Measurements from ENCODE around the gene PLTP.
A peak's percentile ranks its signal among the peaks of the same experiment; 100 is the strongest.

Gene PLTP

GRCh38 chr20:45890985-45891983 lies 20.7 kb downstream of the PLTP start, which contains the start of the genes CTSA and NEURL2 (continued):
- TF ChIP-seq, protein P1, sequence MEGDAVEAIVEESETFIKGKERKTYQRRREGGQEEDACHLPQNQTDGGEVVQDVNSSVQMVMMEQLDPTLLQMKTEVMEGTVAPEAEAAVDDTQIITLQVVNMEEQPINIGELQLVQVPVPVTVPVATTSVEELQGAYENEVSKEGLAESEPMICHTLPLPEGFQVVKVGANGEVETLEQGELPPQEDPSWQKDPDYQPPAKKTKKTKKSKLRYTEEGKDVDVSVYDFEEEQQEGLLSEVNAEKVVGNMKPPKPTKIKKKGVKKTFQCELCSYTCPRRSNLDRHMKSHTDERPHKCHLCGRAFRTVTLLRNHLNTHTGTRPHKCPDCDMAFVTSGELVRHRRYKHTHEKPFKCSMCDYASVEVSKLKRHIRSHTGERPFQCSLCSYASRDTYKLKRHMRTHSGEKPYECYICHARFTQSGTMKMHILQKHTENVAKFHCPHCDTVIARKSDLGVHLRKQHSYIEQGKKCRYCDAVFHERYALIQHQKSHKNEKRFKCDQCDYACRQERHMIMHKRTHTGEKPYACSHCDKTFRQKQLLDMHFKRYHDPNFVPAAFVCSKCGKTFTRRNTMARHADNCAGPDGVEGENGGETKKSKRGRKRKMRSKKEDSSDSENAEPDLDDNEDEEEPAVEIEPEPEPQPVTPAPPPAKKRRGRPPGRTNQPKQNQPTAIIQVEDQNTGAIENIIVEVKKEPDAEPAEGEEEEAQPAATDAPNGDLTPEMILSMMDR (tag by site-specific recombination; IDR thresholded peaks at IDR 0.05), result peak; percentile 59
- TF ChIP-seq ZNF624 (tag by site-specific recombination; IDR thresholded peaks at IDR 0.05) (no peak), ZNF132 (tag by site-specific recombination; IDR thresholded peaks at IDR 0.05; ENCODE audit: borderline replicate concordance) (no peak), ZNF211 (tag by site-specific recombination; IDR thresholded peaks at IDR 0.05; ENCODE audit: low read depth) (no peak), ZNF677 (tag by site-specific recombination; IDR thresholded peaks at IDR 0.05) (no peak), ZNF138 (tag by site-specific recombination; IDR thresholded peaks at IDR 0.05; ENCODE audit: borderline replicate concordance) (no peak), ZNF221 (tag by site-specific recombination; IDR thresholded peaks at IDR 0.05; ENCODE audit: borderline replicate concordance) (no peak), ZBTB1 (tag by site-specific recombination; IDR thresholded peaks at IDR 0.05) (no peak), ZNF571 (tag by site-specific recombination; IDR thresholded peaks at IDR 0.05) (no peak), ZSCAN23 (tag by site-specific recombination; IDR thresholded peaks at IDR 0.05) (peak; percentile 91), HOXC10 (CRISPR knock-in tag; IDR thresholded peaks at IDR 0.05) (no peak), ZFP41 (tag by site-specific recombination; IDR thresholded peaks at IDR 0.05; ENCODE audit: borderline replicate concordance) (no peak), ZNF529 (tag by site-specific recombination; IDR thresholded peaks at IDR 0.05; ENCODE audit: insufficient replicate concordance) (no peak), PRDM1 (tag by site-specific recombination; IDR thresholded peaks at IDR 0.05) (no peak), SCRT2 (tag by site-specific recombination; IDR thresholded peaks at IDR 0.05) (0 out of 2 replicates have a peak, but pooled peaks have one; percentile 11)
- TF ChIP-seq, protein P2, sequence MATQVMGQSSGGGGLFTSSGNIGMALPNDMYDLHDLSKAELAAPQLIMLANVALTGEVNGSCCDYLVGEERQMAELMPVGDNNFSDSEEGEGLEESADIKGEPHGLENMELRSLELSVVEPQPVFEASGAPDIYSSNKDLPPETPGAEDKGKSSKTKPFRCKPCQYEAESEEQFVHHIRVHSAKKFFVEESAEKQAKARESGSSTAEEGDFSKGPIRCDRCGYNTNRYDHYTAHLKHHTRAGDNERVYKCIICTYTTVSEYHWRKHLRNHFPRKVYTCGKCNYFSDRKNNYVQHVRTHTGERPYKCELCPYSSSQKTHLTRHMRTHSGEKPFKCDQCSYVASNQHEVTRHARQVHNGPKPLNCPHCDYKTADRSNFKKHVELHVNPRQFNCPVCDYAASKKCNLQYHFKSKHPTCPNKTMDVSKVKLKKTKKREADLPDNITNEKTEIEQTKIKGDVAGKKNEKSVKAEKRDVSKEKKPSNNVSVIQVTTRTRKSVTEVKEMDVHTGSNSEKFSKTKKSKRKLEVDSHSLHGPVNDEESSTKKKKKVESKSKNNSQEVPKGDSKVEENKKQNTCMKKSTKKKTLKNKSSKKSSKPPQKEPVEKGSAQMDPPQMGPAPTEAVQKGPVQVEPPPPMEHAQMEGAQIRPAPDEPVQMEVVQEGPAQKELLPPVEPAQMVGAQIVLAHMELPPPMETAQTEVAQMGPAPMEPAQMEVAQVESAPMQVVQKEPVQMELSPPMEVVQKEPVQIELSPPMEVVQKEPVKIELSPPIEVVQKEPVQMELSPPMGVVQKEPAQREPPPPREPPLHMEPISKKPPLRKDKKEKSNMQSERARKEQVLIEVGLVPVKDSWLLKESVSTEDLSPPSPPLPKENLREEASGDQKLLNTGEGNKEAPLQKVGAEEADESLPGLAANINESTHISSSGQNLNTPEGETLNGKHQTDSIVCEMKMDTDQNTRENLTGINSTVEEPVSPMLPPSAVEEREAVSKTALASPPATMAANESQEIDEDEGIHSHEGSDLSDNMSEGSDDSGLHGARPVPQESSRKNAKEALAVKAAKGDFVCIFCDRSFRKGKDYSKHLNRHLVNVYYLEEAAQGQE (tag by site-specific recombination; IDR thresholded peaks at IDR 0.05), result peak; percentile 58

- CTCF ChIA-PET, result interaction anchor here (0.8 to 1.6 kb wide), 4 partner anchors 9 to 91 kb away, joined by 3 to 7 read pairs (median 4); no protein-coding TSS in a partner anchor
- TF ChIP-seq ZNF280D (tag by site-specific recombination; IDR thresholded peaks at IDR 0.05), result no peak
- TF ChIP-seq, protein P3, sequence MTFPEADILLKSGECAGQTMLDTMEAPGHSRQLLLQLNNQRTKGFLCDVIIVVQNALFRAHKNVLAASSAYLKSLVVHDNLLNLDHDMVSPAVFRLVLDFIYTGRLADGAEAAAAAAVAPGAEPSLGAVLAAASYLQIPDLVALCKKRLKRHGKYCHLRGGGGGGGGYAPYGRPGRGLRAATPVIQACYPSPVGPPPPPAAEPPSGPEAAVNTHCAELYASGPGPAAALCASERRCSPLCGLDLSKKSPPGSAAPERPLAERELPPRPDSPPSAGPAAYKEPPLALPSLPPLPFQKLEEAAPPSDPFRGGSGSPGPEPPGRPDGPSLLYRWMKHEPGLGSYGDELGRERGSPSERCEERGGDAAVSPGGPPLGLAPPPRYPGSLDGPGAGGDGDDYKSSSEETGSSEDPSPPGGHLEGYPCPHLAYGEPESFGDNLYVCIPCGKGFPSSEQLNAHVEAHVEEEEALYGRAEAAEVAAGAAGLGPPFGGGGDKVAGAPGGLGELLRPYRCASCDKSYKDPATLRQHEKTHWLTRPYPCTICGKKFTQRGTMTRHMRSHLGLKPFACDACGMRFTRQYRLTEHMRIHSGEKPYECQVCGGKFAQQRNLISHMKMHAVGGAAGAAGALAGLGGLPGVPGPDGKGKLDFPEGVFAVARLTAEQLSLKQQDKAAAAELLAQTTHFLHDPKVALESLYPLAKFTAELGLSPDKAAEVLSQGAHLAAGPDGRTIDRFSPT (tag by site-specific recombination; IDR thresholded peaks at IDR 0.05), result 0 out of 2 replicates have a peak, but pooled peaks have one; percentile 8
- Histone ChIP-seq H3K4me3 (ENCODE audit: low read depth, low read length) (peak overlapping the region; percentile 90), H3K27ac (ENCODE audit: extremely low read depth, low read depth, low read length) (no peak overlapping the region; the same call in 1 of the 2 replicates), H3K4me1 (ENCODE audit: control insufficient read depth, insufficient read depth, low read length) (peaks cover 3% of the 10 kb centered on the region; the same call in 1 of the 2 replicates), H3K9me3 (ENCODE audit: control insufficient read depth, insufficient read depth, low read depth, low read length) (no peaks in the 10 kb centered on the region), H3K36me3 (ENCODE audit: control insufficient read depth in 2 of 2, insufficient read depth in 1 of 2, low read length in 2 of 2) (peaks cover 0 to 46% of the 10 kb centered on the region in 2 experiments; a peak in 2 of 3 replicates)
- POLR2A ChIA-PET, result interaction anchor here (0.8 to 2.0 kb wide), 5 partner anchors 9 to 44 kb away, joined by 3 to 16 read pairs (median 4); partner anchors contain the start of genes ACOT8, PCIF1, ZSWIM1 and ZSWIM3
Observed at GRCh38 chr20:45890077-45890984, 21.6 kb downstream of the PLTP start.
